Peyer's patch (tissue), 4 donors: ENCODE measurements around the gene SMARCD1.
"Not testable (repeated sequence)": the region's sequence is repeated elsewhere in the genome, so short reads cannot be mapped to it uniquely, and the experiment has no call there.

Experiments used
- POLR2A ChIP-seq, 2 donors: fragments of 450-650 bp; IDR thresholded peaks; one replicate each; pipeline ENCODE4 v1.5.1; 2017; ENCODE audit warnings: antibody characterized with exemption in 2 of 2, mild to moderate bottlenecking in 2 of 2, moderate library complexity in 2 of 2
- TF ChIP-seq, protein P1 (sequence below), 6 experiments: fragments of 450-650 bp in 4 of 6; fragments of 200-600 bp in 2 of 6; sonication (generic) in 1 of 6; IDR thresholded peaks; one replicate each; pipeline ENCODE4 v1.5.1; 2017 to 2019; ENCODE audit warnings: antibody characterized with exemption in 6 of 6, mild to moderate bottlenecking in 3 of 6, moderate library complexity in 1 of 6

DNA sequence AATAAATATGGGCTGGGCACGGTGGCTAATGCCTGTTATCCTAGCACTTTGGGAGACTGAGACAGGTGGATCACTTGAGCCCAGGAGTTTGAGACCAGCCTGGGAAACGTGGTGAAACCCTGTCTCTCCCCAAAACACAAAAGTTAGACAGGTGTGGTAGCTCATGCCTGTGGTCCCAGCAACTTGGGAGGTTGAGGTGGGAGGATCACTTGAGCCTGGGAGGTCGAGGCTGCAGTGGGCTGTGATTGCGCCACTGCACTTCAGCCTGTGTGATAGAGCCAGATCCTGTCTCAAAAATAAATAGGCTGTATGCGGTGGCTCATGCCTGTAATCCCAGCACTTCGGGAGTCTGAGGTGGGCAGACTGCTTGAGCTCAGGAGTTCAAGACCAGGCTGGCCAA is 62.9 kb downstream of the SMARCD1 start:
- TF ChIP-seq, protein P1, sequence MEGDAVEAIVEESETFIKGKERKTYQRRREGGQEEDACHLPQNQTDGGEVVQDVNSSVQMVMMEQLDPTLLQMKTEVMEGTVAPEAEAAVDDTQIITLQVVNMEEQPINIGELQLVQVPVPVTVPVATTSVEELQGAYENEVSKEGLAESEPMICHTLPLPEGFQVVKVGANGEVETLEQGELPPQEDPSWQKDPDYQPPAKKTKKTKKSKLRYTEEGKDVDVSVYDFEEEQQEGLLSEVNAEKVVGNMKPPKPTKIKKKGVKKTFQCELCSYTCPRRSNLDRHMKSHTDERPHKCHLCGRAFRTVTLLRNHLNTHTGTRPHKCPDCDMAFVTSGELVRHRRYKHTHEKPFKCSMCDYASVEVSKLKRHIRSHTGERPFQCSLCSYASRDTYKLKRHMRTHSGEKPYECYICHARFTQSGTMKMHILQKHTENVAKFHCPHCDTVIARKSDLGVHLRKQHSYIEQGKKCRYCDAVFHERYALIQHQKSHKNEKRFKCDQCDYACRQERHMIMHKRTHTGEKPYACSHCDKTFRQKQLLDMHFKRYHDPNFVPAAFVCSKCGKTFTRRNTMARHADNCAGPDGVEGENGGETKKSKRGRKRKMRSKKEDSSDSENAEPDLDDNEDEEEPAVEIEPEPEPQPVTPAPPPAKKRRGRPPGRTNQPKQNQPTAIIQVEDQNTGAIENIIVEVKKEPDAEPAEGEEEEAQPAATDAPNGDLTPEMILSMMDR (IDR thresholded peaks at IDR 0.05) = not testable (repeated sequence)
- TF ChIP-seq POLR2A (IDR thresholded peaks at IDR 0.05) = not testable (repeated sequence)
